Peyer's patch (tissue), 4 donors: Measurements from ENCODE around the gene PRAMEF1. TPM values are rescaled to one million over a fixed set of nuclear protein-coding genes. Genes with fewer than 3 reads are reported as not detected.
"Not testable (repeated sequence)": the region's sequence is repeated elsewhere in the genome, so short reads cannot be mapped to it uniquely, and the experiment has no call there.

Experiments used
- DNase-seq, 3 donors: peaks; one replicate each; pipeline ENCODE4 v3.0.0-alpha.2; 2017 to 2019
- H3K27ac ChIP-seq, 4 donors: fragments of 200-600 bp; sonication (generic); one replicate each; pipeline ENCODE4 v1.5.1; 2016 to 2019
- H3K27me3 ChIP-seq, 2 donors: fragments of 200-600 bp; sonication (generic); one replicate each; pipeline ENCODE4 v1.5.1; 2019
- H3K36me3 ChIP-seq, 3 donors: fragments of 200-600 bp; sonication (generic); one replicate each; pipeline ENCODE4 v1.5.1; 2016 to 2019
- H3K4me1 ChIP-seq, 4 donors: fragments of 200-600 bp; sonication (generic); one replicate each; pipeline ENCODE4 v1.5.1; 2016 to 2019
- H3K4me3 ChIP-seq, 4 donors: fragments of 200-600 bp; sonication (generic); 1 replicate in 3 of 4; 2 replicates in 1 of 4; pipeline ENCODE4 v1.5.1; 2016 to 2019; ENCODE audit warnings: mild to moderate bottlenecking in 1 of 4
- H3K9me3 ChIP-seq, 4 donors: fragments of 200-600 bp; sonication (generic); one replicate each; pipeline ENCODE4 v1.5.1; 2016 to 2019; ENCODE audit warnings: mild to moderate bottlenecking in 1 of 4
- CTCF ChIP-seq, 6 experiments: fragments of 450-650 bp in 4 of 6; fragments of 200-600 bp in 2 of 6; sonication (generic) in 1 of 6; IDR thresholded peaks; one replicate each; pipeline ENCODE4 v1.5.1; 2017 to 2019; ENCODE audit warnings: antibody characterized with exemption in 6 of 6, mild to moderate bottlenecking in 3 of 6, moderate library complexity in 1 of 6
- POLR2A ChIP-seq, 2 donors: fragments of 450-650 bp; IDR thresholded peaks; one replicate each; pipeline ENCODE4 v1.5.1; 2017; ENCODE audit warnings: antibody characterized with exemption in 2 of 2, mild to moderate bottlenecking in 2 of 2, moderate library complexity in 2 of 2
- total RNA-seq, 4 donors: library from RNA; depleted of rRNA; stranded (reverse); fragments of >200 nt; gene quantifications; one replicate each; pipeline ENCODE4 v1.1.0, GENCODE V29; 2016

The PRAMEF1 gene
- total RNA-seq, 4 donors from 2014 or later, result not detected

DNA sequence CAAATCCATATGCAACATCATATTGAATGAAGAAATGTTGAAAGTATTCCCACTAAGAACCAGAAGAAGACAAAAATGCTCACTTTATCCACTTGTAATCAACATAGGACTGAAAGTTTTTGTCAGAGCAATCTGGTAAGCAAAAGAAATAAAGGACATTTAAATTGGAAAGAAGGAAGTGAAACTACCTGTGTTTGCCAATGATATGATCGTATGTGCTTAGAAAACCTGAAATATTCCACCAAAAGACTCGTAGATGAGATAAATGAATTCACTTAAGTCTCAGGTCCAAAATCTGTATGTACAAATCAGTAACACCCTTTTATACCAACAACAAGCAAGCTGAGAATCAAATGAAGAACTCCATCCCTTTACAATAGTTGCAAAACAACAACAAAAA, 8.5 kb downstream of the PRAMEF1 start:
- Histone ChIP-seq H3K4me1 (no peaks in the 10 kb centered on the region), H3K9me3 (no peaks in the 10 kb centered on the region), H3K36me3 (no peaks in the 10 kb centered on the region), H3K27me3 (no peaks in the 10 kb centered on the region), H3K4me3 (no peak overlapping the region), H3K27ac (no peak overlapping the region)
- DNase-seq, result no peak
- no peak for TF ChIP-seq CTCF (IDR thresholded peaks at IDR 0.05)
- TF ChIP-seq POLR2A (IDR thresholded peaks at IDR 0.05), result no peak

- Histone ChIP-seq H3K9me3 (no peaks in the 10 kb centered on the region), H3K27me3 (no peaks in the 10 kb centered on the region), H3K4me1 (no peaks in the 10 kb centered on the region), H3K27ac (no peak overlapping the region), H3K36me3 (no peaks in the 10 kb centered on the region), H3K4me3 (no peak overlapping the region)
- TF ChIP-seq POLR2A (IDR thresholded peaks at IDR 0.05) (no peak), CTCF (IDR thresholded peaks at IDR 0.05) (no peak)
- no peak for DNase-seq
Observed at GRCh38 chr1:12809933-12810332, 18.7 kb downstream of the PRAMEF1 start.

- Histone ChIP-seq H3K27me3 (no peaks in the 10 kb centered on the region), H3K27ac (no peak overlapping the region), H3K4me3 (no peak overlapping the region), H3K4me1 (no peaks in the 10 kb centered on the region), H3K9me3 (no peaks in the 10 kb centered on the region), H3K36me3 (no peaks in the 10 kb centered on the region)
- DNase-seq, result no peak
- TF ChIP-seq CTCF (IDR thresholded peaks at IDR 0.05) (no peak), POLR2A (IDR thresholded peaks at IDR 0.05) (no peak)
Observed at GRCh38 chr1:12810691-12811408, 19.7 kb downstream of the PRAMEF1 start.

GRCh38 chr1:12811409-12811784, 20.2 kb downstream of the PRAMEF1 start:
- Histone ChIP-seq H3K4me1 (no peaks in the 10 kb centered on the region), H3K27ac (no peak overlapping the region), H3K9me3 (no peaks in the 10 kb centered on the region), H3K4me3 (no peak overlapping the region), H3K36me3 (no peaks in the 10 kb centered on the region), H3K27me3 (no peaks in the 10 kb centered on the region)
- no peak for TF ChIP-seq CTCF (IDR thresholded peaks at IDR 0.05)
- TF ChIP-seq POLR2A (IDR thresholded peaks at IDR 0.05), result no peak
- no peak for DNase-seq

- H3K36me3 ChIP-seq, H3K27me3 ChIP-seq, H3K9me3 ChIP-seq, H3K27ac ChIP-seq, H3K4me3 ChIP-seq, H3K4me1 ChIP-seq, DNase-seq: not testable (repeated sequence)
Observed at GRCh38 chr1:12819061-12819460, 27.9 kb downstream of the PRAMEF1 start.

DNA sequence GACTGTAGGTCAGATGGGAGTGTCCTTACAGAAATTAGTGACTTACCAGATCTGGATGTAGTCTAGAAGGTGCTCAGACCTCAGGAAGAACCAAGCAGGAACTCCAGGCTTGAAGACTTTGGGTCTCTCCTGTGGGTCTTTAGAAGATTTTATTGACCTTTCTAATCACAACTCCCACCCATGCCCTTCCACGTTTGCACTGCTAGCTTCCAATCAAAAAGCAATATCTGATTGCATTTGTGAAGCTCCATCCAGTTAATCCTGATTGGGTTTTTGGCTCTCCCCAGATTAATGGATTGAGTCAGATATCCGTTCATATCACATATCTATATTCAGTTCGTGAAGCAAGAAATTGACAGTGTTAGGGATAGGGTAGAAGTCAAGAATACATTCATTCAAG, 40.1 kb downstream of the PRAMEF1 start, which contains the start of gene PRAMEF11:
PRAMEF11 (minus strand) TSS at position 101 of the 400 bp plus-strand sequence. CDS start 2,621 bp downstream, outside the sequence.
- H3K9me3 ChIP-seq, H3K4me1 ChIP-seq, H3K4me3 ChIP-seq, DNase-seq, H3K27ac ChIP-seq, H3K27me3 ChIP-seq, H3K36me3 ChIP-seq: not testable (repeated sequence)

GRCh38 chr1:12833251-12833650, 42.1 kb downstream of the PRAMEF1 start:
- not testable (repeated sequence) for H3K27me3 ChIP-seq, H3K4me3 ChIP-seq, H3K4me1 ChIP-seq, DNase-seq, H3K36me3 ChIP-seq, H3K9me3 ChIP-seq, H3K27ac ChIP-seq

Other genes with a start within 250 kb of the PRAMEF1 start
- gene DHRS3, start 173.2 kb upstream of the PRAMEF1 start, total RNA-seq, result 100 to 1,000 TPM in 2 of 4 donors, 10 to 100 TPM in 2; 34.7 to 179 (median 108) TPM
- gene AADACL4, start 147.3 kb upstream of the PRAMEF1 start, total RNA-seq, result not detected
- gene AADACL3, start 75.3 kb upstream of the PRAMEF1 start, total RNA-seq, result not detected
- gene CFAP107, start 45.2 kb upstream of the PRAMEF1 start, total RNA-seq, result not detected
- gene PRAMEF12, start 17.7 kb upstream of the PRAMEF1 start, total RNA-seq, result not detected
- gene PRAMEF11, start 40.0 kb downstream of the PRAMEF1 start, total RNA-seq, result not detected
- not detected for gene HNRNPCL1, start 57.3 kb downstream of the PRAMEF1 start, total RNA-seq
- gene PRAMEF2, start 65.7 kb downstream of the PRAMEF1 start, total RNA-seq, result not detected
- gene PRAMEF4, start 94.8 kb downstream of the PRAMEF1 start, total RNA-seq, result not detected
- gene PRAMEF10, start 106.9 kb downstream of the PRAMEF1 start, total RNA-seq, result not detected
- gene PRAMEF7, start 125.2 kb downstream of the PRAMEF1 start, total RNA-seq, result not detected
- gene PRAMEF6, start 156.2 kb downstream of the PRAMEF1 start, total RNA-seq, result not detected